Kidney epithelial cell (primary cell): Measurements from ENCODE around the gene LRTM2. TPM values are rescaled to one million over a fixed set of nuclear protein-coding genes. Genes with fewer than 3 reads are reported as not detected.

Experiments used
- DNase-seq: peaks from one replicate; pipeline ENCODE4 v3.0.0-alpha.2; 2010; ENCODE audit warnings: low read depth
- H3K27me3 ChIP-seq: 2 replicates; pipeline ENCODE4 v1.6.0; 2011; ENCODE audit warnings: low read length; ENCODE audit not compliant: control insufficient read depth, insufficient read depth
- H3K36me3 ChIP-seq: 2 replicates; pipeline ENCODE4 v1.5.1; 2011; ENCODE audit warnings: low read length; ENCODE audit not compliant: control insufficient read depth, insufficient read depth
- H3K4me3 ChIP-seq: 2 replicates; pipeline ENCODE4 v1.5.1; 2011; ENCODE audit warnings: low read depth, mild to moderate bottlenecking, control low read depth, low read length
- total RNA-seq: library from RNA; depleted of rRNA; stranded (reverse); fragments of >200 nt; gene quantifications from 2 replicates; pipeline ENCODE4 v1.2.3, GENCODE V29; 2015
- TF ChIP-seq, protein P1 (sequence below): IDR thresholded peaks from 2 replicates; pipeline ENCODE4 v1.5.1; 2011; ENCODE audit warnings: mild to moderate bottlenecking, moderate library complexity, low read length, control low read depth, inconsistent platforms; ENCODE audit not compliant: insufficient read depth, poor library complexity, severe bottlenecking

The LRTM2 gene
- total RNA-seq, 1 donor from 2014 or later = not detected

DNA sequence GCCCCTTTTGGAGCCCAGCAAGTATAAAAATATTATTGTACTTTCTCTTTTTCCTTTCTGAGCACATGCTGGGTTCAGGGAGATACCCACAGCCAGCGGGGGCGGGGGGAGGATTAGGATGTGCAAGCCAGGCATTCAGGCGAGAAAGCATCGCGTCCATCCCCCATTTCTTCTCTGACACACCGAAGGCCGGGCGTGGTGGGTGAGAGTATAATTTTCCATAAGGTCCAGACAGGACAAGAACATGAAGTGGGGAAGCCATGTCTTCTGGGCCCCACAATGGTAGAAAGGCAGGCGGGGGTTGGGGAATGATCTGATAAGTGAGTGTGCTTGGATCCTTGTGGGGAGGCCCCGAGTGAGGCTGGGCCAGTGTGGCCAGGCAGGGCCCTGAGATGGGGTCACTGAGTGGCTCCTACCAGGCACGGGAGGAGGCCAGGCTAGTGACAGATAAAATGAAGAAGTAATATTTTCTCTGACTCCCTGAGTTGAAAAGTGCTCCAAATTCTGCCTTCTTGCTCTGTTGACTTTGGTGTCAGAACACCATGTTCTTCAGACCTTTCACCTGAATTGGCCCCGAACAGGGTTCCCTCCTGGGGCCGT is 10.7 kb upstream of the LRTM2 start:
- Histone ChIP-seq H3K27me3 (peaks cover 12% of the 10 kb centered on the region), H3K36me3 (no peaks in the 10 kb centered on the region), H3K4me3 (no peak overlapping the region)
- TF ChIP-seq, protein P1, sequence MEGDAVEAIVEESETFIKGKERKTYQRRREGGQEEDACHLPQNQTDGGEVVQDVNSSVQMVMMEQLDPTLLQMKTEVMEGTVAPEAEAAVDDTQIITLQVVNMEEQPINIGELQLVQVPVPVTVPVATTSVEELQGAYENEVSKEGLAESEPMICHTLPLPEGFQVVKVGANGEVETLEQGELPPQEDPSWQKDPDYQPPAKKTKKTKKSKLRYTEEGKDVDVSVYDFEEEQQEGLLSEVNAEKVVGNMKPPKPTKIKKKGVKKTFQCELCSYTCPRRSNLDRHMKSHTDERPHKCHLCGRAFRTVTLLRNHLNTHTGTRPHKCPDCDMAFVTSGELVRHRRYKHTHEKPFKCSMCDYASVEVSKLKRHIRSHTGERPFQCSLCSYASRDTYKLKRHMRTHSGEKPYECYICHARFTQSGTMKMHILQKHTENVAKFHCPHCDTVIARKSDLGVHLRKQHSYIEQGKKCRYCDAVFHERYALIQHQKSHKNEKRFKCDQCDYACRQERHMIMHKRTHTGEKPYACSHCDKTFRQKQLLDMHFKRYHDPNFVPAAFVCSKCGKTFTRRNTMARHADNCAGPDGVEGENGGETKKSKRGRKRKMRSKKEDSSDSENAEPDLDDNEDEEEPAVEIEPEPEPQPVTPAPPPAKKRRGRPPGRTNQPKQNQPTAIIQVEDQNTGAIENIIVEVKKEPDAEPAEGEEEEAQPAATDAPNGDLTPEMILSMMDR = no peak
- DNase-seq = no peak

DNA sequence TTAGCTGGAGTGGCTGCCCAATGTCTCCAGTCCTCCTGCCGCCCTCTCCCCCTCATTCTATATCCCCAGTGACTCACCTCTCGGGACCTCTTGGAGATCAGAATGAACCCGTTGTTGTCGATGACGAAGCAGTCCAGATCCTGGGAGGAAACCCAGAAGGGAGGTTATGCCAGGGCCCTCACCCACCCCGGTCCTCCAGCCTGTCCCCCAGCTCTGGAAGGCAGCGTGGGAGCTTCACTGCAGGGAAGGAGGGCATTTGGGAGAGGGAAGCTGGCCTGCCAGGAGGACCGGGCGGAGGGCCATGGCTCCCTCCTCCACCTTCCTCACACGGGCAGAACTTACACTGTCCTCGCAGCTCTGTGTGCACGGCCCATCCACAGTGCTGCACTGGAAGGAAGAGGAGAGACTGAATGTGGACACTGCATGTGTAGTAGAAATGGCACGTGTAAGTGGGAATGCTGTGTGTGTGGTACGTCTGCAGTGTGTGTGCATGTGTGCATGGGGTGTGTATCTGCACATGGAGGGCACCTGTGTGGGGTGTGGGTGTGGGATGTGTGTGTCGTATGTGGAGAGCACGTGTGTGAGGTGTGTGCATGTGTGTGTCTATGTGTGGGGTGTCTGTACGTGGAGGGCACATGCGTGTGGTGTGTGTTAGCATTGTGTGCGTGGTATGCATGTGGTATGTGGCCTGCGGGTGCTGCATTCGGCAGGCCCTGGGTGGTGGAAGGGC is 10.0 kb upstream of the LRTM2 start:
- Histone ChIP-seq H3K27me3 (peaks cover 12% of the 10 kb centered on the region), H3K4me3 (no peak overlapping the region), H3K36me3 (no peaks in the 10 kb centered on the region)
- DNase-seq = no peak
- TF ChIP-seq, protein P1 = no peak

DNA sequence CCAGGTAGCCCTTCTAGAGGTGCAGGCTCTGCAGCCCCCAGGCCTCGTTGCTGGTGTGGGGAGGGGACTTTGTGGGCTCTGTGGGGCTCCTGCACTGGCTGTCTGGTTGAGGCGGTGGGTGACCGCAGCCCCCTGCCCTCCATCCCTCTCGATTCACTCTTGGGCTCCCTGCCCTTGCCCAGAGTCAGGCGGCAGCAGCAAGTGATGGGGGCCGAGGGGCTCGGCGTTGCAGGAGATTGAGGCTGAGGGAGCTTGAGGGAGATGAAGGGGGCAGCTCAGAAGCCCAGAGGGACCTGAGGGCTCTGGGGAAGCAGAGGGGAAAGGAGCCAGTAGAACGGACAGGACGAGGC is 9.5 kb upstream of the LRTM2 start:
- Histone ChIP-seq H3K36me3 (no peaks in the 10 kb centered on the region), H3K4me3 (no peak overlapping the region), H3K27me3 (peaks cover 15% of the 10 kb centered on the region)
- TF ChIP-seq, protein P1 = no peak
- DNase-seq = no peak

GRCh38 chr12:1811281-1811947 is 9.0 kb upstream of the LRTM2 start:
- Histone ChIP-seq H3K36me3 (no peaks in the 10 kb centered on the region), H3K27me3 (peaks cover 15% of the 10 kb centered on the region), H3K4me3 (no peak overlapping the region)
- TF ChIP-seq, protein P1 = no peak
- no peak for DNase-seq

DNA sequence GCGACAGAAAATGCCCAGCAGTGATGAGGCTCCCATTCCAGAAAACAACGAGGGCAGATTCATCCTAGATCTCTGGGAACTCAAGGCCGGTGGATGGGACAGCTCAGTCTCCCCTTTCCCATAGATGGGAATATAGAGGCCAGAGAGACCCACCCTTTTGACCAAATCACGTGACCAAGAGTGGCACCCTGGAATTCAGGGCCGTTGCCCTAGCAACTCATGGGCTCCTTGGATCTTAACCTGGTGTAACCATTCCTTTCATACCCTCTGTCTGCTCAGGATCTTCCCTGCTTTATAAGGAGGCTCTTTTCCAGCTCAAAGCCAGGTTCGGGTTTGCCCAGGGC is 8.4 kb upstream of the LRTM2 start:
- H3K27me3 ChIP-seq = peaks cover 15% of the 10 kb centered on the region
- DNase-seq = no peak
- H3K36me3 ChIP-seq = no peaks in the 10 kb centered on the region
- TF ChIP-seq, protein P1 = no peak
- H3K4me3 ChIP-seq = no peak overlapping the region
